Measurements from ENCODE around the gene DPT. TPM values are rescaled to one million over a fixed set of nuclear protein-coding genes. Genes with fewer than 3 reads are reported as not detected.

DPT gene
- total RNA-seq, result not detected in 2 replicates

DNA sequence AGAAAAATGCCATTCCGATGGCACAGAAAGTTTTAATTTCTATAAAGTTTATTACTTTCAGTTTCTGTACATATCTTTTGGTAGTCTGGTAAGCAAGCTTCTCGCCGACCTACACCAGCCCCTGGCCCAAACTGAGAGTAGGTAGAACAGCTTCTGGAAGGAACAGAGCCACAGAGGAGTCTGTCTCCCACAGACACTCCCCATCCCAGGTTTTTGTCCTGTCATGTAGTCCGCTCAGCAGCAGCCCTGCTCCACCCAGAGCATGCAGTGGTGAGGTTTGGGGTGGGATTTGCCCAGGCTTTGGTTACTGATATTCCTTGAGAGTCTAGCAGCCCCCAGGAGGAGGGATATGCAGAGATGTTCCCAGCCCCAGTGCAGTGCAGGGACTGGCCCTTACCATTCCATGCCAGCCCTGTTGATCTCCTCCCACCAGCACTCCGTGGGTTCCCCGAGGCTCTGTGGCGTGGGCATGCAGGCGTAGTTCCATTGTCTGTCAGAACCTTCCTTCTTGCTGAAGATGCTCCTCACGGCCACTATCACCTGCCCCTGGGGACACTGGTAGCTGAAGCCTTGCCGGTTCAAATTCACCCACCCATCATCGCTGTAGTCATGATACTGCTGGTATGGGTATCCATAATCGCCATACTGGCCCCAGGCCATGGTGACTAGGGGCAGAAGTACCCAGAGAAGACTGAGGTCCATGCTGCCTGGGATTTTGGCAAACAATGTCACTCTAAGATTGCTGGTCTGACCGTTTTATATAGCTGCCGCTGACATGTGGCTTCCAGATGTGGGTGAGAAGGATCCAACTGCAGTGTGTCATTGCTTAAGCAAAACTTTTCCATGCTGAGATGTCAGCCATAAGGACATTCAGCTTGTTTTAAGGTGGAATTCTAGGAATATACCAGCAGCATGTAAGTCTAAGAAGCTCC, at the start of gene DPT:
Gene DPT, minus strand, starts transcription at position 734 of the 932 bp plus-strand sequence. Its CDS starts 32 bp downstream, at position 702.

Other genes with a start within 250 kb of the DPT start
- not detected in 2 replicates for gene XCL2, start 185.2 kb downstream of the DPT start, total RNA-seq
- gene XCL1, start 152.6 kb downstream of the DPT start, total RNA-seq, result not detected in 2 replicates

Data from mammary microvascular endothelial cell (primary cell).